Gastroesophageal sphincter (tissue), 3 donors: ENCODE results near the gene CABLES2.

Source experiments
- EP300 ChIP-seq: sonication (generic); formaldehyde crosslinking; IDR thresholded peaks from one replicate; pipeline ENCODE4 v1.6.1; 2017; ENCODE audit warnings: antibody characterized with exemption, mild to moderate bottlenecking
- POLR2A ChIP-seq, 2 donors: fragments of 450-650 bp; IDR thresholded peaks; one replicate each; pipeline ENCODE4 v1.6.1; 2017; ENCODE audit warnings: antibody characterized with exemption in 2 of 2, mild to moderate bottlenecking in 2 of 2, moderate library complexity in 1 of 2
- TF ChIP-seq, protein P1 (sequence below), 4 experiments: fragments of 200-600 bp in 2 of 4; fragments of 450-650 bp in 2 of 4; sonication (generic) in 1 of 4; IDR thresholded peaks; one replicate each; pipeline ENCODE4 v1.5.1; 2017 to 2019; ENCODE audit warnings: antibody characterized with exemption in 4 of 4, mild to moderate bottlenecking in 2 of 4, moderate library complexity in 2 of 4

DNA sequence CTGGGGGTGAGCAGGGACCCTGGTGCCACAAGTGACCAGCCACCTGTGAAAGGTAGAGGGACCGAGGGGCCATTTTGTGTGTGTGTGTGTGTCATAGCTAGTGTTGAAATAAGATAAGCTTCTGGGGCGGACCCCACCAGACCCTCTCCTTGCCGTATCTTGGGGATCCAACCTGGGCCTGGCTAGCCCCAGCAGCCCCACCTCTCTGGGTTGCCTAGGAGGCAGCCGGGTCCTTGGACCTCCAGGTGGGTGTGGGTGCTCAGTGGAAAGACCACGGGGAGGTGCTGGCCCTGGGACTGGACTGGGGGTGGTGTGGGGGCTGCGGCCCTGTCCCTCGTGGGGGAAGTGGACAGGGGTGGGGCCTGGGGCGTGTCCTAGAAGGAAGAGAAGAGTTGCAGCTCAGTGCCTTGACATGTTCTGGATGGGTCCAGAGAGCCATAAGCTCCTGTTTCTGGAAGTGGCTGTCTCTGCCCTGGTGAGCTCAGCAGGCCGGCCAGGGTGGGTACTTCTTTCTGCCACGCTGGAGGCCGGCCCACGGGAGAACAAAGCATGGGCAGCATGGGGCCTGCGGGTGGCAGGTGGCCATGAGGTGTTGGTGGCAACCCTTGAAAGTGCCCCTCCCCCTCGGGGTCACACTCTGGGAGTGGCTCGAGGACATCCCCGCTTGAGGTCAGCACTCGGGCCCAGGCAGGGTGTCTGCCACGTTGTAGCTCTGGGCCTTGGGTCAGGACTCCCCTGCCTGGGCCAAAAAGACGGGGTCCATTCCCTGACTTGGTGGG lies 11.8 kb upstream of the CABLES2 start:
- TF ChIP-seq EP300 (no peak), POLR2A (IDR thresholded peaks at IDR 0.05) (no peak)
- TF ChIP-seq, protein P1, sequence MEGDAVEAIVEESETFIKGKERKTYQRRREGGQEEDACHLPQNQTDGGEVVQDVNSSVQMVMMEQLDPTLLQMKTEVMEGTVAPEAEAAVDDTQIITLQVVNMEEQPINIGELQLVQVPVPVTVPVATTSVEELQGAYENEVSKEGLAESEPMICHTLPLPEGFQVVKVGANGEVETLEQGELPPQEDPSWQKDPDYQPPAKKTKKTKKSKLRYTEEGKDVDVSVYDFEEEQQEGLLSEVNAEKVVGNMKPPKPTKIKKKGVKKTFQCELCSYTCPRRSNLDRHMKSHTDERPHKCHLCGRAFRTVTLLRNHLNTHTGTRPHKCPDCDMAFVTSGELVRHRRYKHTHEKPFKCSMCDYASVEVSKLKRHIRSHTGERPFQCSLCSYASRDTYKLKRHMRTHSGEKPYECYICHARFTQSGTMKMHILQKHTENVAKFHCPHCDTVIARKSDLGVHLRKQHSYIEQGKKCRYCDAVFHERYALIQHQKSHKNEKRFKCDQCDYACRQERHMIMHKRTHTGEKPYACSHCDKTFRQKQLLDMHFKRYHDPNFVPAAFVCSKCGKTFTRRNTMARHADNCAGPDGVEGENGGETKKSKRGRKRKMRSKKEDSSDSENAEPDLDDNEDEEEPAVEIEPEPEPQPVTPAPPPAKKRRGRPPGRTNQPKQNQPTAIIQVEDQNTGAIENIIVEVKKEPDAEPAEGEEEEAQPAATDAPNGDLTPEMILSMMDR (IDR thresholded peaks at IDR 0.05), result no peak
